HG03060 (cell line): ENCODE data around the gene LMF1.
A peak's percentile ranks its signal among the peaks of the same experiment; 100 is the strongest.
"Not testable (repeated sequence)": the region's sequence is repeated elsewhere in the genome, so short reads cannot be mapped to it uniquely, and the experiment has no call there.

Experiments
- ATAC-seq: cut with Tn5 transposase; IDR thresholded peaks from one replicate; pipeline ENCODE4 v1.9.1; 2021; ENCODE audit warnings: low read depth, moderate number of reproducible peaks; ENCODE audit not compliant: unreplicated experiment

LMF1 gene

DNA sequence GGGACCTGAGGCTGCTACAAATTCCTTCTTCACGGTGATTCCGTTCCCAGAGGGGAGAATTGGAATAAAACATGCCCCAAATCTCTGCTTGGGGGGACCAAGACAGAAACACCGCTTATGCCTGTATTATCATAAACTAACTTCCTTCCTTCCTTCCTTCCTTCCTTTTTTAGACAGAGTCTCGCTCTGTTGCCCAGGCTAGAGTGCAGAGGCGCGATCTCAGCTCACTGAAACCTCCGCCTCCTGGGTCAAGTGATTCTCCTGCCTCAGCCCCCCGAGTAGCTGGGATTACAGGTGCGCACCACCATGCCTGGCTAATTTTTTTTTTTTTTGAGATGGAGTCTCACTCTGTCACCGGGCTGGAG is 150.8 kb downstream of the LMF1 start:
- not testable (repeated sequence) for ATAC-seq

DNA sequence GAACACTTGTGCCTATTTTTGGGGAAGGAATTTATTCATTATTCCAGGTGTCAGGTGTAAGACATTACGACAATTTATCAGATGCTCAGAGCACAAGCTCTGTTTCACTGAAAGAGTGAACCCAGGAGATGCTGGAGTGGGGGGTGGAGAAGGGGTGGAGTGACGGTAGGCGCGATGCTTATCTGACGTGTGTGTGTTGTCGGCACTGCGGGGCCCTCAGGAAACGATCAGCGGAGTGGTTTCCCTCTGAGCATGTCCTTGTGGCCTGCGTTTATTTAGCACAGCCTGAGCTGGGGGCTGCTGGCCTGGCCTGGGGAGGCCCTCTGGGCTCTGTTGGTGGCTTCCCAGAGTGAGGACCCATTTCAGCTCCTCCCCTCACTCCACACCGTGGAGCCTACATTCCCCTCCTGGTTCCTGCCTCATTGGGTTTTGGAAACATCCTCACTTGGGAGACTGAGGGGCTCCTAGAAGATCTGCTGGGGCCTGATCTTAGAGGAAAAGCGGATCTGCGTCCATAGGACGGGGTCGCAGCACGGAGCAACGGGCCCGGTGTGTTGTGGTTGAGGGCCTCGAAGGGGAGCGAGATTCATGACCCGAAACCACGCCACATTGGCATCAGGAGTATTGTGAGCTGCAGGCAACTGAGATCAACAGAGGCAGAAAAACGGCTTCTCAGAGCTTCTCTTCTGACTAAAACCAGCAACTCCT is 151.3 kb downstream of the LMF1 start:
- ATAC-seq = no peak

DNA sequence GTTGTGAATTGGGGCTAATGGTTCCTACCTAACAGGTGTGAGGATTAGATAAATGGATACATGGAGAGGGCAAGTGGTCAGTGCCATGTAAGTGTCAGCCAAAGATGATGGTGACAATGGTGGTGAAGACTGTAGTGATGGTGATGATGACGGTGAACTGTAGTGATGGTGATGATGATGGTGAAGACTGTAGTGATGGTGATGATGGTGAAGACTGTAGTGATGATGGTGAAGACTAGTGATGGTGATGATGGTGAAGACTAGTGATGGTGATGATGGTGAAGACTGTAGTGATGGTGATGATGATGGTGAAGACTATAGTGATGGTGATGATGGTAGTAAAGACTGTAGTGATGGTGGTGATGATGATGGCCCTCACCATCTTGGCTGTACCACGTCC is 152.2 kb downstream of the LMF1 start:
- no peak for ATAC-seq

DNA sequence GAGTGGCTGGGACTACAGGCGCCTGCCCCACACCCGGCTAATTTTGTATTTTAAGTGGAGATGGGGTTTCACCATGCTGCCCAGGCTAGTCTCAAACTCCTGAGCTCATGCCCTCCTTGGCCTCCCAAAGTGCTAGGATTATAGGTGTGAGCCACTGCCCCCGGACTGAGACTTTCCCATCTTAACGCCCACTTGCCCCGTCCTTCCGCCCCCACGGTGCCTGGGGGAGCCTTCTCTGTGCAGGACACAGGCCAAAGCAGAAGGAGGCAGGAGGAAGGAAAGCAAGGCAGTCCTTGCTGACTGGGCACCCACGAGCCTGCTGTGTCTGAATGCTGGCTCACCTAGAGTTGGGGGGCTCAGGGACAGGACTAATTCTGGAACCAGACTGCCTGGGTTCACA is 152.7 kb downstream of the LMF1 start:
- no peak for ATAC-seq

DNA sequence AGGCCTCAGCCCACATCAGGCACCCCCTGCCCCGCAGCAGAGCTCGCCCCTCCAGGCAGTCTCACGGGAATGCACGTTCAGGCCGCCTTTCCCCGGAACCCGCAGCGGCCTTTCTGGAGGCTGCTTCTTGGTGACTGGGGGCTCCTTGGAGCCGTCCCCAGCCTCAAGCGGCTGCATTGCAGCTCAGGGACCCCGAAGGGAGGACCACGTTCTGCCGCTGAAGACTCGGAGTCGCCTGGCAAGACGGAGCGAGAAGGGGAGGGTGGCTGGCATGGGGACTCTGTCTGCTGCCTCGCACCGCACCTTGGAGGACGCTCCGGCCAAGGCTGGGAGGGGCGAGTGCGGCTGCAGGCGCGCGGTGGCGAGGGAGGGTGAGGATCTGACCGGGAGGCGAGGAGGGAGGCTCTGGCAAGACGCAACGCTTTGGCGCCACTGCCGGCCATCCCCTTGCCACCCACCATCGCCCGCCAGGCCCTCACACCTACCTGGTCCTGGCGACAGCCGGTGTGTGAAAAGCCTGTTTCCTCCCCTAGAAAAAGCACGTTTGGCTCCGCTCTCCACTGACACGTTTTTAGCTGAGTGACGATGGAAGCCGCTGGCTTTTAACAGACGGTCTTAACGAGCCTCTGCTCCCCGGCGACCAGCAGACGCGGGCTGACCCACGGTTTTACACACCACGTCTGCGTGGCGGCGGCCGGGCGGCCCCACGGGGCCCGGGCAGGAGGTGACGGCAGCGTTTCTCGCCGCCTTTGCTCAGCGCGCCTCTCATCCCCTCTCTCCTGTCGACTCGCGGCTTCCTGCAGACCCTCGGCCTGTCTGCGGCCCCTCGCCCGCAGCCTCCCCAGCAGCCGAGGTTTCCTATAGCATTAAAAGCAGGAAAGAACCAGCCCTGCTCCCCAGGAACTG is 153.5 kb downstream of the LMF1 start:
- ATAC-seq = no peak

DNA sequence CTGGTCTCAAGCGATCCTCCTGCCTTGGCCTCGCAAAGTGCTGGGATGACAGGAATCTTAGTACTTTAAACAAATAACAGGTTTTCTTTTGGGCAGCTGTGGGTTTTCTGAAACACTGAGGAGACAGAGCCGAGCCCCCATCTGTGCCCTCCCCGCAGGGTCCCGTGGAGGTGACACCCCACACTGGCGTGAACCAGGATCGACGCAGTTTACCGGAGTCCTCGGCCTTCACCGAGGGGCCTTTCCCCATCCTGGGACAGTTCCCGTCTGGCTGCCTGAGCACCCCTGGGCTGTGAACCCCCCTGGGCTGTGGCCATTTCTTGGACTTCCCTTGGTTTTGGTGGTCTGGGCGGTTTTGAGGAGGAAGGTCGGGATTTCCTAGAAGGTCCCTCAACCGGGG is 154.9 kb downstream of the LMF1 start:
- no peak for ATAC-seq

DNA sequence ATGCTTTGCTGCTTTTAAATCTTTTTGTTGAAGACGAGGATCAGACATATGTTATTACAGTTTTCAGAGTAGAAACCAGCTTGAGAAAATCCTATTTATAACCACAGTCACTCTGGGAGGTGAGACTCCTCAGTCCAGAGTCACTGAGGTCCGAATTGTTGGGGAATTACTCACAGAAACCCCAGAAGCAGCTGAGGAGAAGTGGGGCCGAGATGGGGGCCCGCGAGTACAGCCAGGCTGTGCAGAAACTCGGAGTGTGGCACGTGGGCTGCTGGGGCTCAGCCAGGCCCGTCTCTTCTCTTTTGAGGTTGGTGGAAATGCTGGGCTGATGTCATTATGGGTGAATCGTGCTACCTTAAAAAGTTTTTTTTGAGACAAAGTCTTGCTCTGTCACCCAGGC is 155.8 kb downstream of the LMF1 start:
- no peak for ATAC-seq

DNA sequence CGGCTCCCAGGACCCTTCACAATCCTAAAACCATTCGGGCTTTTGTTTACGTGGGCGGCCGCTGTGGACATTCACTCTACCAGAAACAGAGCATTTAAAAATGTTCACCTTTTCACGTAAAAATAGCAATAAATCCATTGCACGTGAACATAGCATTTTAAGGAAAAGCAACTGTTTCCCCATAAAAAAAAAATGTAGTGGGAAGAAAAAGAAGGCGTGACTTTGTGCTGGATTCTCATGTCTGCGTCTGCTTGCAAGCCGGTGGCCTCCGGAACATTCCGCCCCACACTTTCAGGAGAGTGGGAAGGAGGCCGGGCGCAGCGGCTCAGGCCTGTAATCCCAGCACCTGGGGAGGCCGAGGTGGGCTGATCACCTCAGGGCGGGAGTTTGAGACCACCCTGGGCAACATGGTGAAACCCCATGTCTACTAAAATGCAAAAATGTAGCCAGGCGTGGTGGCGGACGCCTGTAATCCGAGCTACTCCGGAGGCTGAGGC is 156.8 kb downstream of the LMF1 start:
- ATAC-seq = no peak

DNA sequence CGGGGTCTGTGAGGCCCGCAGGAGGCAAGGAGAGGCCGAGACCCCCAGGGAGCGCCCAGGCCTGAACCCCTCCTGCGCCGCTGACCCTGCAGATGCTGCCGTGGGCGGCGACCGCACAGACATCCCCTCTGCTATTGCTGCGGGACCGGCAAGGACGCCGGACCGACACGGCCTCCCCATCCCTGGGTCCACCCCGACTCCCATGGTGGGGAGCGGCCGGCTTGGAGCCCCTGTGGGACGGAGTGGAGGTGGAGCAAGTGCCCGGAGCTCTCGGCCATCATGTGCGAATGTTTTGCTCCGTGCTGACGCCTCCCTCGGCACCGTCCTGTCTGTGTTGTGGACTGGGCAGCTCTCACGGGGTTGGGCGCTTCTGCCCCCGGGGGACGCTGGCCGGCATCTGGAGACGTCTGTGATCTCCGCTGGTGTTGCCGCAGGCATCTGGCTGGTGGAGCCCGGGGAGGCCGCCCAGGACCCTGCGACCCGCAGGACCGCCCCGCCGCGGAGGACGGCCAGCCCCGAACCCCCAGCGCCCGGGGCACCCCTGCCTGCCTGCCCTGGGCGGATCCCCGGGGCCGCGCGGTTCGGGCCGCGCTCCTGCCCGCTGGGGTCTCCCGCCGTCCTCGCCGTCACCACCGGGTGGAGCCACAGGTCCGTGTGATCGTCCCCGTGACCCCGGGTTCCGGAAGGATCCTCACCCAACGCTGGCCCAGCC is 157.4 kb downstream of the LMF1 start:
- no peak for ATAC-seq

DNA sequence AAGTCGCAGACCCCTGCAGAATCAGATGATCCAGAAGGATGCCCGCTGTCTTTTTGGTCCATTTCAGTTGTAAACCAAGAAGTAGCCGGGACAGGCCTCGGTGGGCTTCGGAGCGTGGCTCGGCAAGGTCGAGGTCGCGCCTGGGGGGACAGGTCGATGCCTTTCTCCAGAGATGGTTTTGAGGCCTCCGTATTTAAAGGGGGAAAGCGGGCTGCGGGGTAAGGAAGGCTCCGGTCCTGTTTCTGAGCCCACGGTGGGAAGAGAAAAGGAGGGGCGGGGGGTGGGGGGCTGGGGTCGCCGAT is 162.7 kb downstream of the LMF1 start:
- ATAC-seq = no peak

DNA sequence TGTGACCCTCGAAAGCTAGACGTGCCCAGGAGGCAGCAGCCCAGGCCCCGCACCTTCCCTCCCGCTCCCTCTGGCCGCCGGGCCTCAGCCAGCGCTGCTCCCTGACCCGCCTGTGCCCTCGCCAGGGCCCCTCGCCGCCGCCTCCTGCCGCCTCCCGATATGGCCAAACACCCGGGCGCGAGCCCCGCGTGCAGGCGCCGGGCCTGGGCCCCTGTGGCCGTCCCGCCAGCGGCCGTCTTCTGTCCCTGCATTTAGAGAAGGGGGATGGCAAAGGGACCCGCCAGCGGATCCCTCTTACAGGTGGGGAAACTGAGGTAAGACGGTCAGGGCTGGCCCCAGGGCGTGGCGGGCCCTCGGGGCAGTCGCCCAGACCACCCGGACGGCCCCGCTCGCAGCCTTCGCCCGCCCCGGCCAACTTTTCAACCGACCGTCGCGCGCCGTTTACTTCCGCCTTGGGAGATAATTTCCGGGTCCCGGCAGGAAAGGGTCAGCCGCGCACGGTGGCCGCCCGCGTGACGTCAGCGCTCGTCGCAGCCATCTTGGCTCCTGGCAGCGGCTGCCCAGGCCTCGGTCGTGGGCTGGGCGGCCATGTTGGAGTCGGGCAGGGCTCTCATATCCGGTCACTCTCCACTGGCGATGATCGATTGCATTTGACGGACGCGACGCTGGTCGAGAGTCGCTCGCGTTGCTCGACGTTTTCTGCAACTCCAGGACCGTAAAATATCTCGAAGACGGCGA is 163.3 kb downstream of the LMF1 start:
- peak; percentile 55 for ATAC-seq

DNA sequence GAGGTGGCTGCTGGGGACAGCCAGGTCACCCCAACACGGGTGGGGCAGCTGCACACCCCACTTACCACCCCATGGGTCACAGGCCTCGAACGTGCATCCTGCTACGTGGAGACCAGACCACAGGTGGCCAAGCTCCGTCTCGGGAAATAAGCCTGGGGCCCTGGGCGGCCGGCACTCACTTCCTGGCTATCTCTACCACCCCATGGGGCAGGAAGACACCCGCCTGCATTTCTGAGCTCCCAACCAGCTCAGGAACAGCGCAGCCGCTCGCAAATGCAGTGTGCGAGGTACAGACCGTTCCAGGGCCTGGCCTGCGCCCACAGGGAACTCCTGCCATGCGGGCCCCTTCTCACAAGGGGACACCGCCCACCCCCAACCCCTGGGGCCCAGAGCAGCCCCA is 165.3 kb downstream of the LMF1 start:
- ATAC-seq = no peak

DNA sequence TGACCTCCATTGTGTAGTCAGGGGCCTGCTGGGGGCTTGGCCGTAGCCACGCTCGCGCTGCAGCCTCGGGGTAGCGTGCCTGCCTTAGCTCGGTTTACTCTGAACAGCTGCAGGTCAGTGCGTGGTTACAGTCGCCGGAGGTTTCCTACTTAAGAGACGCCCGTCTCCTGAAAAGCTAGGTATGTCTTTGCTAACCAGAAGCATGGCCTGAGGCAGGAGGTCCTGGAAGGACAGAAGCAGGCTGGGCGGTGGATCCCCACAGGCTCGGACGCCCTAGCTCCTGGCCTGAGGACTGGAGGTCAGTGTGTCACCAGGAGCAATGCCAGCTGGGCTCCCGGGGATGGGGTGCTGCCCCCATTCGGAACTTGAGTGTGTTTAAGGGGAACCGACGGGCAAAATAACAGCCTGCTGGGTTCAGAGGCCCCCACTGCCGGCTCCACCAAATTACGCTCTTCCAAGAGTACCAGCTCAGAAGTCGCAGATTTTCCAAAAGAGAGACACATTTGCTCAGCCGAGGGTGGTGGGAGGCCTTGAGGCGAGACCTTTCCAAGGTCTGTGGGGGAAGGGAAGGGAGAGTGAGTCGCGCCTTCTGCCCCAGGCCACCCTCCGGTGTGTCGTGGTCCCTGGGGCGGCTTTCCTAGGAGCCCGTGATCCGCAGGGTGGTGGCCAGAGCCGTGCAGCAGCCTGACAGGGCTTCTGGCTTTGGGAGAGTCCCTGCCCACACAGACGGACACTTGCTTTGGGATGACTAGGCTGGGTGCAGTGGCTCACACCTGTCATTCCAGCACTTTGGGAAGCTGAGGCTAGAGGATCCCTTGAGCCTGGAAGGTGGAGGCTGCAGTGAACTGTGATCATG is 166.4 kb downstream of the LMF1 start:
- no peak for ATAC-seq

DNA sequence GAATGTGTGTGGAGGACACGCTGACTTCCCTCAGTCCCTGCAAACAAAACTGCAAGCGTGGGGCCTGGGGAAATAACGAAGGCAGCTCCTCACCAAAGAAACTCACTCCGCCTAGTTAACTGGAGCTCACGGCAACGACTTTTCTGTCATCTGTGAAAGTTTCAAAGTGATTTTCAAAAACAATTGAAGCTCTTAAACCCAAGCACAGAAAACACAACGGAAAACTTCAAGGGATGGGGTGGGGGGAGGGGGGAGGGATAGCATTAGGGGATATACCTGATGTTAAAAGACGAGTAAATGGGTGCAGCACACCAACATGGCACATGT is 167.1 kb downstream of the LMF1 start:
- ATAC-seq = no peak
